Muscle layer of duodenum (tissue), 2 donors: ENCODE results near the gene DPEP3.
"Not testable (repeated sequence)": the region's sequence is repeated elsewhere in the genome, so short reads cannot be mapped to it uniquely, and the experiment has no call there.

Experiments
- H3K27ac ChIP-seq: one replicate; pipeline ENCODE4 v1.7.0; 2013; ENCODE audit warnings: mild to moderate bottlenecking, low read length
- H3K27me3 ChIP-seq: one replicate; pipeline ENCODE4 v1.7.0; 2013; ENCODE audit warnings: low read depth, mild to moderate bottlenecking, control low read depth, low read length
- H3K36me3 ChIP-seq, 2 donors: one replicate each; pipeline ENCODE4 v1.7.0; 2013; ENCODE audit warnings: low read length in 2 of 2, control low read depth in 1 of 2, mild to moderate bottlenecking in 1 of 2; ENCODE audit not compliant: insufficient read depth in 2 of 2, control insufficient read depth in 1 of 2
- H3K4me1 ChIP-seq, 2 donors: one replicate each; pipeline ENCODE4 v1.7.0; 2013; ENCODE audit warnings: low read length in 2 of 2, mild to moderate bottlenecking in 2 of 2, control low read depth in 1 of 2, moderate library complexity in 1 of 2; ENCODE audit not compliant: insufficient read depth in 2 of 2, control insufficient read depth in 1 of 2
- H3K4me3 ChIP-seq, 2 donors: one replicate each; pipeline ENCODE4 v1.7.0; 2013; ENCODE audit warnings: low read length in 2 of 2, low read depth in 1 of 2, mild to moderate bottlenecking in 1 of 2
- H3K9me3 ChIP-seq, 2 donors: one replicate each; pipeline ENCODE4 v1.7.0; 2013; ENCODE audit warnings: low read length in 2 of 2, control low read depth in 1 of 2, mild to moderate bottlenecking in 1 of 2; ENCODE audit not compliant: control insufficient read depth in 1 of 2
- donor health status: healthy.

Gene DPEP3

DNA sequence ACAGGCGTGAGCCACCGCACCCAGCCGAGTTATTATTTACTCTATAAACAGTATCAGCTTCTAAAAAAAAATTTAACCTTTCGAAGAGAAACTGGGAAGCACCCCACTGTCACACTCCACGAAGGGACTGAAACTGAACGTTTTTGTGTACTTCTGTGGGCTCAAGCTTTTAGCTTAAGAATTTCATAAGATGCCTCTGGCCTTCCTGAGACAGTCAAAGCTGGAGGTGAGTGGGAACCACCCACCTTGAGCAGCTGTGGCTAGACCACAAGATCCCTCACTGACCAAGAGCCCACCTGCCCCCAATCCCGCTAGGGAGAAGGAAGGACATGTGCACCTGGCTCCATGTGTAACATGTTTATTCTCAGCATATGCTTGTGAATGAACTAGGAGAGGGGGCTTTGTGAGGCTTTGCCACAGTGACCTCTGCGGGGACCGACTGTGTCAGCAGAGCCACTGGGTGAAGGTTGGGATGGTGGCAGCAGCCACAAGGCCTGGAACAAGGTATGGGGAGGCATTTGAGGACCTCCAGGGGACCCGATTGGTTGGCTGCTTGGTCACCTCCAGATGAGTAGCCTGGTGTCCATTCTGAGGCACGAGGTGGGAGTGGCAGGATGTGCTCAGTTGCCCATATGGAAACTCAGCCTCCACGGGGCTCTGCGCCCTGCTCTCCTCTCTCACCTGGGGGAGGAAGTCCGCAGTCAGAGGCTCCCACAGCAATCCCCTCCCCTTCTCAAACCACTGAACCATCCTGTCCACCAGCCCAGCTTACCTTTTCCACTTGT lies 4.8 kb downstream of the DPEP3 start:
- no peaks in the 10 kb centered on the region for H3K4me1 ChIP-seq
- H3K27ac ChIP-seq, result no peak overlapping the region
- no peaks in the 10 kb centered on the region for H3K9me3 ChIP-seq
- no peaks in the 10 kb centered on the region for H3K36me3 ChIP-seq
- no peak overlapping the region for H3K4me3 ChIP-seq
- no peaks in the 10 kb centered on the region for H3K27me3 ChIP-seq

DNA sequence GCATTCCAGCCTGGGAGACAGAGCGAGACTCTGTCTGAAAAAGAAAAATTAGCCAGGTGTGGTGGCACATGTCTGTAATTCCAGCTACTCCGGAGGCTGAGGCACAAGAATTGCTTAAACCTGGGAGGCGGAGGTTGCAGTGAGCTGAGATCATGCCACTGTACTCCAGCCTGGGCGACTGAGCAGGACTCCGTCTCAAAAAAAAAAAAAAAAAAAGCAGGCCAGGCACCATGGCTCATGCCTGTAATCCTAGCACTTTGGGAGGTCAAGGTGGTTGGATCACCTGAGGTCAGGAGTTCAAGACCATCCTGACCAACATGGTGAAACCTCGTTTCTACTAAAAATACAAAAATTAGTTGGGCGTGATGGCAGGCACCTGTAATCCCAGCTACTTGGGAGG lies 8.0 kb downstream of the DPEP3 start:
- H3K4me1 ChIP-seq, H3K27ac ChIP-seq: not testable (repeated sequence)

GRCh38 chr16:67971111-67971510 lies 9.2 kb downstream of the DPEP3 start:
- H3K27ac ChIP-seq, result no peak overlapping the region

More for the DNA sequence above, 8.0 kb downstream of the DPEP3 start:
- not testable (repeated sequence) for H3K36me3 ChIP-seq, H3K9me3 ChIP-seq, H3K27me3 ChIP-seq, H3K4me3 ChIP-seq

GRCh38 chr16:67969254-67970039 lies 10.9 kb downstream of the DPEP3 start:
- Histone ChIP-seq H3K9me3 (no peaks in the 10 kb centered on the region), H3K27ac (peak overlapping the region; percentile 51), H3K36me3 (no peaks in the 10 kb centered on the region), H3K4me3 (peak overlapping the region; percentile 73 to 74), H3K27me3 (no peaks in the 10 kb centered on the region), H3K4me1 (peaks cover 27 to 30% of the 10 kb centered on the region in 2 donors)

More at GRCh38 chr16:67971111-67971510, 9.2 kb downstream of the DPEP3 start:
- Histone ChIP-seq H3K27me3 (no peaks in the 10 kb centered on the region), H3K36me3 (no peaks in the 10 kb centered on the region), H3K4me3 (no peak overlapping the region), H3K9me3 (no peaks in the 10 kb centered on the region), H3K4me1 (peaks cover 12 to 13% of the 10 kb centered on the region in 2 donors)

GRCh38 chr16:67968400-67969253 lies 11.7 kb downstream of the DPEP3 start, which contains the start of gene SLC12A4:
Gene SLC12A4, minus strand, starts transcription at chr16:67968637. Its CDS starts 84 bp downstream, at chr16:67968553.
- H3K27me3 ChIP-seq, result no peaks in the 10 kb centered on the region
- no peaks in the 10 kb centered on the region for H3K36me3 ChIP-seq
- peak within 1 kb of the TSS; percentile 73 to 94 for H3K4me3 ChIP-seq
- H3K27ac ChIP-seq, result peak within 1 kb of the TSS; percentile 95
- H3K9me3 ChIP-seq, result no peaks in the 10 kb centered on the region
- peaks cover 28 to 38% of the 10 kb centered on the region in 2 donors for H3K4me1 ChIP-seq

GRCh38 chr16:67967958-67968399 lies 12.3 kb downstream of the DPEP3 start:
- peak overlapping the region; percentile 73 to 94 for H3K4me3 ChIP-seq
- no peaks in the 10 kb centered on the region for H3K9me3 ChIP-seq
- H3K27me3 ChIP-seq, result no peaks in the 10 kb centered on the region
- peaks cover 3 to 4% of the 10 kb centered on the region in 2 donors for H3K36me3 ChIP-seq
- peak overlapping the region; percentile 95 for H3K27ac ChIP-seq
- peaks cover 33 to 44% of the 10 kb centered on the region in 2 donors for H3K4me1 ChIP-seq

- Histone ChIP-seq H3K36me3 (peaks cover 7 to 10% of the 10 kb centered on the region in 2 donors), H3K4me1 (peaks cover 33 to 46% of the 10 kb centered on the region in 2 donors)
These were observed 12.9 kb downstream of the DPEP3 start for GRCh38 chr16:67967183-67967957.

DNA sequence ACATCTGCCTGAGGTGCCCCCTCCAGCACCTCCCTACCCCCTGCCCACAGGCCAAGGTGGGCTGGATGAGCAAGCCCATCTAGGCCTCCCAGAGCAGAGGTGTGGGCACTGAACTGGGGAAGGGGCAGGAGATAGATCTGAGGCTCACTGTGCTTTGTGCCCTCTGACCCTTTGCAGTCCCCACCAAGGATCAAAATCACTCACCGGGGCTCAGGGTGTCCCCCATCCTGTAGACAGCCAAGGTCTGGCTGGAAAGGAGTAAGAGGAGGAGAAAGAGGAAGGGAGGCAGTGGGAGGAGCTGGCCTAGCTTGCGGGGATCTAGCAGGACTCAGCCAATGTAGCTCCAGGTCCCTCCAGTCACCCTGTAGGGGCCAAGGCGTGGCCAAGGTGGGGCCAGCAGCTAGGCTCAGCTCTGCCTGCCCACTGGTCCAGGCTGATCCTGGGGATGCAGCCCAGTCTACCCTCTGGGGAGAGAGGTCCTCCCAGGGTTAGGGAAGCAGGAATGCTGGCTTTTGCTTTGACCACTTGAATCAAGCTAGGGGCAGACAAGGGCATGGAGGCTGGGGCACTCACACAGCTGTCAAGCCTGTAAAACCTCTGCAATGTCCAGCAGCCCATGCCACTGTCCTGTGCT lies 13.6 kb downstream of the DPEP3 start:
- Histone ChIP-seq H3K36me3 (peaks cover 13 to 17% of the 10 kb centered on the region in 2 donors), H3K9me3 (no peaks in the 10 kb centered on the region), H3K27me3 (no peaks in the 10 kb centered on the region), H3K27ac (peak overlapping the region; percentile 95), H3K4me3 (peak overlapping the region; percentile 73 to 94), H3K4me1 (peaks cover 37 to 46% of the 10 kb centered on the region in 2 donors)

More at GRCh38 chr16:67967183-67967957, 12.9 kb downstream of the DPEP3 start:
- Histone ChIP-seq H3K4me3 (peak overlapping the region; percentile 73 to 94), H3K9me3 (no peaks in the 10 kb centered on the region), H3K27ac (peak overlapping the region; percentile 95), H3K27me3 (no peaks in the 10 kb centered on the region)

DNA sequence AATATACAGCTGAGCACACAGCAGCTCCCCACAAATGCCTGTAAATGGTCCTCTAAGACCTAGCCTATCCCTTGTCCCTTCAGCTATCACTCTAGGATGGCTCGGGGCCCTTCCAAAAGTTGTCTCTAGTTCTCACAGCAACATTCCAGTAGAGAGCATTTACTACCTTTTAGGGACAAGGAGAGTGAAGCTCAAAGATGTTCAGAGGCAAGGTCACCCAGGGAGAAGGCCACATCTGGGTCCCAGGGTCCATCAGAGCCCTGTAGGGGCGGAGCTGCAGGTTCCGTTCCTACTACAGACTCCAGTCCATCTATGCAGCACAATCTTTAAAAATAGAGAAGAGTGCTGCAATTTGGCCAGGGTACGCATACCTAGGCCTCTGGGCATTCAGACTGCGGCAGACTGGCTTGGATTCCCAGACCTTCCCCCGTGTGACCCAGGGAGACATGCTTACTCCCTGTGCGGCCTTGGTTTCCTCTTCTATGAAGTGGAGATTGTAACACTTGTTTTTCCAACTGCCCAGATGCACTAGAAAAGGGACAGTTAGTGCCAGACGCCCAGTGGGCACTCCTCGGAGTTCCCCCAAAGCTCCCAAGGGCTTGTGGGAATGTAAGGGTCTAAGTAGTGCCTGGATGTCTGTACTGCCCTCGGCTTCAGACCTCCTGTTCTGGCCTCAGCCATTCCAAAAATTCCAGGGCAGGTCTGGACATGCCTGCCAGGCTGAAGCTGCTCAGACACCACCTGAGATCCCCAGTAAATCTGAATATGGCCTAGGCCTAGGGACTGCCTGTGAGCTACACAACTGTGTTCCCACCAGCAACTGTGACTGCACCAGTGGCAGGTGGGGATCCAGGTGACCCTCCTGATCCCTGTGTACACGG lies 14.4 kb downstream of the DPEP3 start:
- Histone ChIP-seq H3K36me3 (peaks cover 20 to 24% of the 10 kb centered on the region in 2 donors), H3K27me3 (no peaks in the 10 kb centered on the region), H3K9me3 (no peaks in the 10 kb centered on the region), H3K27ac (peak overlapping the region; percentile 95), H3K4me1 (peaks cover 38 to 46% of the 10 kb centered on the region in 2 donors), H3K4me3 (peak overlapping the region; percentile 73 to 94)
